Stimulated activated CD8-positive, alpha-beta memory T cell treated with anti-CD3 and anti-CD28 coated beads, Interleukin-15, amount 100 ng/mL, for 24 hours (primary cell): ENCODE results near the gene CDK8.
"Not testable (repeated sequence)": the region's sequence is repeated elsewhere in the genome, so short reads cannot be mapped to it uniquely, and the experiment has no call there.

Experiments
- DNase-seq: peaks from one replicate; pipeline ENCODE4 v3.0.0-alpha.2; 2020; ENCODE audit warnings: low read depth

CDK8 gene

DNA sequence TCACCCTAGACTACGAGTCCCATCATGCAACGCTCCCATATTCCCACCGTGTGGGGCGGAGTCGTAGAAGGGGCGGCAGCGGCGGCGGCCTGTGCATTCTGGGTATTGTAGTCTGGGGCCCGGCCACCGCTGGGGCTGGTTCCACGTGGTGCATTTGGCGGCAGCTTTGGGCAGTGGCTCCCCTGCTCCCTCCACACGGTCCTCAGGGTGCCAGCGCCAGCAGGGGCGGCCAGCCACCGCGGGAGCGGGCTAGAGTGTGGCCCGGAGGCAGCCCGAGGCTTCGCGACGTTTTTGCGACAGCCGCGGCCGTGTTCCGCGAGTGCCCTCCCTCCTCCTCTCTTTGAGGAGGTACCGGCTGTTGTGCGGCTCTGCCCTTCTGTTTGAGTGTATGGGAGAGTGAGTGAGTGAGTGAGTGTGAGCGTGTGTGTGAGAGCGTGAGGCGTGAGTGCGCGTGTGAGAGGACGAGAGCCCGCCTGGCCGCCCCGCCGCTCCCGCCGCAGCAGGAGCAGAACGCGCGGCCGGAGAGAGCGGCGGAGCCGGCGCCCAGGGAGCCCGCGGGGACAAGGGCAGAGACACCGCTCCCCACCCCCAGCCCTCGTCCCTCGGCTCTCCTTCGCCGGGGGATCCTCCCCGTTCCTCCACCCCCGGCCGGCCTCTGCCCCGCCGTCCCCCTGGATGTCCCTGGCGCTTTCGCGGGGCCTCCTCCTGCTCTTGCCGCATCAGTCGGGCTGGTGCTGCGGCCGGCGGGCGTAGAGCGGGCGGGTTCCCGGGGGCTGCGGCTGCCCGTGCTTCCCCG, at the start of gene CDK8:
TSS of gene CDK8 (plus strand) at position 343 of the 796 bp plus-strand sequence. CDS start 513 bp downstream, outside the sequence.
- peak; percentile 70 for DNase-seq

DNA sequence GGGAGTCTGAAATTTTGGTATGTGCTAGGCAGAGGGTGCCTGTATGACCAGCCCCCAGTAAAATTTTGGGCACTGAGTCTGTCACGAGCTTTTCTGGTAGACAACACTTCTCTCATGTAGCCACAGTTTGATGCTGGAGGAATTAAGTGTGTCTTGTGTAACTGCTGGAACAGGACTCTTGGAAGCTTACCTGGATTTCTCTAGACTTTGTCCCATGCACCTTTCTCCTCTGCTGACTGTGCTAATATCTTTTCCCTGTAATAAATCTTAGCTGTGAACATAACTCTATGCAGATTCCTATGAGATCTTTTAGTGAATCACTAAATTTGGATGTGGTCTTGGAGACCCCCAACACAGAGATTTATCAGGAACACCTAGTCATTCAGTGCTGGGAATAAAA, 45.6 kb upstream of the CDK8 start:
- DNase-seq, result no peak

DNA sequence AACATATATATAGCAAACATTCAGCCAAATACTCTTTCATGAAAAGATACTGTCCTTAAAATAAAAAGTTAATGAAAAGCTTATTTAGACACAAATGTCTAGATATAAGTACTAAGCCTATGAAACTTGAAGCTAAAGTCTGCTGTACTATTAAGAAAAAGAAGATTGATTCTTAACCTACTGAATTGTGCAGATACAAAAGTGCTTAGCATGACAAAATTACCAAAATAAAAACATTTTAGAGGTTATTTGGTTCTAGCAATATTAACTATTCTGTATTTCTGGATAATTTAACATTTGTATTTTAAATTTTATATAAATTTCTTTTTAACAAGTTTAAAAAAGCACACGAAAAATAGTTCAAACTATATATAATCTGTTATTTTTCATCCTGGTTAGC, 40.6 kb upstream of the CDK8 start:
- DNase-seq, result no peak

DNA sequence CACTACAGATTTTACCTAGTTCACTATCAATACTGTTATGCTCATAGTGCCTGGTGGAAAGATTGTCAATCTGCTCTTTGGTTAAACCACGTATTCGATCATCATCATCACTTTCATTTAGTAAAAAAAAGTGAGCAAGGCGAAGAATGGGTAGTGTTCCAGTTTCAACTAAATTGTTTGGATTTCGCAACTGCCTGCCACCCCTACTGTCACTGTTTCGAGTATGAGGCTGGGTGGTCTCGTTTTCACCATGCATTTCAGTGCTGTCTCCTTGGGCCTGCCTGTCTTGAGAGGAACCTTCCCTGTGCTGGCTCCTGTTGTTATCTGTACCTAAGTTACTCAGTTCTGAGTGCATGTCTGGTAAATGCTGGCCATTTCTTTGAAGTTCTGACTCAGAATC, 39.9 kb upstream of the CDK8 start:
- DNase-seq, result no peak

DNA sequence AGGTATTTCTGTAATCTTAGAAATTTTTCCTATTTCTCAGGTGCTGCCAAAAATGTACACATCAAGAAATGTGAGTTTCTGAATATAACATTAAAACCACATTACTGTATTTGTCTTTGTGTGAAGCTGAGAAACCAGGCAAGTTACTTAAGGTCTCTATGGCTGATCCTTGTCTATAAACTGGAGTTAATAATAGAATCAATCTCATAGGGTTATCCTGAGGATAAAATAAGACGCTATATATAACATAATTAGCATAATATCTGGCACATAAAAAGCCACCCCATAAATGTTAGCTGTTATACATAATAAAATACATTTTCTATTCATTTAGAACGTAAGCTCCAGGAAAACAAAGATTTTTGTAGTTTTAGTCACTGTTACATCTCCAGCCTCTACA, 37.9 kb upstream of the CDK8 start:
- no peak for DNase-seq

DNA sequence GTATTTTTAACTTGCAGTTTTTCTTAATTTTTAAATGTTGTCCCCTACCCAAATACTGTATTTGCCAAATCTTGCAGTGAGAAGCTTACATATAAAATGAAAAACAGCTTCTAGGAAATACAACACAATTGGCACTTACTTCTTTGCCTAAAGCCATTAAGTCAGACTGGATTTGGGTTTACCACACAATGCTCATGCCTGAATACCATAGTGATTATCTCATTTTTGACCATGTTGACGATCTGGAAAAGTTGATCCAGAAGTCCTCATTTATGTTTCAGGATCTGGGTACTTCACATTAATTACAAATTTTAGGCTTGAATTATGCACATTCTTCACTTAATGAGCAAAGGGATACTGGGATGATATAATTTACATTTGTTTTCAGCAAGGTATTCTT, 34.2 kb upstream of the CDK8 start:
- no peak for DNase-seq

DNA sequence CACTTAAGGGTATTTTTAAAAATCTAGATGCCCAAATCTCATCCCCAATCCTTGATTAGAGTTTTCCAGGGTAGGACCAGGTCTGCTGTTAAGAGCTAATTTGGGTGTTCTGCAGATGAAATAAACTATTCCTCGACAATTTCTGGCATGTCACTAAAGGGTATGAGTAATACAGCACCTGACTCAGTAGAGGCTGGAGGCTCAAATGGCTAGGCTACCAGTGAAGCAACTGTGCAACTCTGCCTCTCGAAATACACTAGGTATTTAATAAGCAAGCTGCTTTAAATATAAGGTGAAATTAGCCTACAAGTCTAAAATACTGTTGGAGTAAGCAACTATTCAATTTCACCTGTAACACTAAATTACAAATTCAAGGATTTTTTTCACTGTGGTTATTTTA, 33.4 kb upstream of the CDK8 start:
- no peak for DNase-seq

DNA sequence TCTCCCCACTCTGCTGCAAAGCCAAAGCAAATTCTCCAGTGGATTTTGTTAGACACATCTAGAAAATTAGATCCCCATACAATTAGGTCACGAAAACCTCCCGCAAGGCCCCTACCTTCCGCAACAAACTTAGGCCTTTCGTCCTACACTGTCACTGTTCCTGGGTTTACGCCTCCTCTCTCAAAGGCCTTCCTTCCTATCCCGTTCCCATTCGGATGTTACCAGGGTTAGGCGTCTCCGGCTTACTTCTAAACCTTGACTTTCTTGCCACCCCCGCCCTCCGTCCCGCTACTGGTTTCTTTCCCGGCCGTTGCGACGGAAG, 32.6 kb upstream of the CDK8 start:
- no peak for DNase-seq

DNA sequence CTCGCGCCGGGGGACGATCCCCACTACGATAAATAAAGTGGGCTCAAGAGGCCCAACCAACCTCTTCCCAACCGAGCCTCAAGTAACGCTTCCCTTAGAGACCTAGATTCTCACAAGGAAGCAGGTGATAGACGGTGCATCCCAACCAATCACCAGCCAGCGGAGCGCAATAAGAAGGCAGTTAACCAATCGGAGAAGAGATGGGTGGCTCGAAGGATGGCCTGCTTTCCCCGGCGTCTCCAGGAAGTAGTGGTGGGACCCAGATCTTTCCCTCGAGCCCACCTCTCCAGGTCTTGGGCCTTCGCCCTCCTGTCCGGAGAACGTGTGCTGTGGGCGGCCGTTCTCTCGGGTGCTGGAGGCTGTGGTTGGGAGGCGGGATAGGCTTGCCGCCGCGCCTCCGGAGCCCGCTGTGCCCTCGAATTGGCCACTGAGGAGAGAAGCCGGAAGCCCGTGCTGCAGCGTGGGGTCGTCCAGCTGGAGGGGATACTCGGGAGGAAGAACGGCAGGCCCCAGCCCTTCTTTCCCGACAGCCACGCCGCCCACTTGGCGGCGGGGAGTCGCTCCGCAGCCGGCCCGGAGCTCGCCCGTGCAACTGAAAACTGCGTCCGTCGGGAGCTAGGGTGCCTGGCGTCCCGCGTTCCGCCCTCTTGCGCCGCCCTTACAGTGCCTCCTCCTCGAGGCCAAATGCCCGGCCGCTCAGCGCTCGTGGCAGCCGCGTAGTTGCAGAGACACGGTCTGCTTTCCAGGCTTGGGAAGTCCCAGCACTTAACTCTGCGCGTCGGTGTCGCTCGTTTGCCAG, 32.0 kb upstream of the CDK8 start, which contains the start of gene RNF6:
TSS of gene RNF6 (minus strand) at position 594 of the 799 bp plus-strand sequence. CDS start 2,665 bp downstream, outside the sequence.
- peak; percentile 75 for DNase-seq

DNA sequence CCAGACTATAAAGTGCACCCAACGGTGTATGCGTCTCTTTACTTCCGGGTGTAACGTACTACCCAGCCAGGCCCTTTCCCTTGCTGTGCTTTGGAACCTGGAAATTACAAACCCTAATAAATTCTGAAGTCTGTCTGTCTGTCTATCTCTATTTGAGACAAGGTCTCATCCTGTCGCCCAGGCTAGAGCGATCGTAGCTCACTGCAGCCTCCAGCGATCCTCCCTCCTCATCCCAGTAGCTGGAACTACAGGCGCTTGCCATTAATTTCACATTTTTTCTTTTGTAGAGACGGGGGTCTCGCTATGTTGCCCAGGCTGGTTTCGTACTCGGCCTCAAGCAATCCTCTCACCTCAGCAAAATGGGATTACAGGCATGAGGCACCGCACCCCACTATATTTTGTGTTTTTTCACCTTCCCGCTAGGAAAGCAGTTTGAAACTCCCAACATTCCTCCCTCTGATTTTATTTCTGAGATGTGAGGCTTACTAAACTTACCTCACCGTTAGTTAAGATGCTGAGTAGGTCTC, 31.3 kb upstream of the CDK8 start:
- no peak for DNase-seq

DNA sequence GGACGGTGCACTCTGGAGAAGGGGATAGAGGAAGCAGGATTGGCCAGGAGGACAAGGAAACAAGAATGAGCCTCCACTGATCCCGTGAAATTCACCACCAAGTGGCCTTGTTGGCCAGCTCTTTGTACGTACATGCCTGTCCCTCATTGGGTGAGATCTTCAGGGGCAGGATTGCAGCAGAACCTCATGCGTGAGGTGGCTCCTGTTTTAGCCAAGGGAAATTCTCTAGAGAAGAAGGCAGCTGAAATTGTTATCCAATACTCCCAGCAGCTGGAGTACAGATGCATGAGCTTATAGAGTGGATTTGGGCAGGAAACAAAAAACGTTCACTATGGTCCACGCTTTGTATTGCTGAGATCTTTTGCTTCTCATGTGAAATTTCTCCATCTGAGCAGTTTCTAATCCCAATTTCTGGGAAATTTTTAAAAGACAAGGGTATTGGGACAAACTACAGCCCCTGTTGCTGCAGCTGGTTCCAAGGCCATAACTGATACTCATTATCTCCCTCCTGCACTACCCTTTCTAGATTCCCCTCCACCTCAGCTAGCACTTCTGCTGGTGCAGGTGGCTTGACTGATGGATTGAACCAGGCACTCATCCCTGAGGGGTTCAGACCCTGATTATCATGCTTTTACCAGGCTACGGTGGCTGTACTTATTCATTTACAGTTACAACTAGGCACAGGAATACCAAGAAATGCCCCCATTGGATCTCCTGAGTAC, 27.9 kb upstream of the CDK8 start:
- DNase-seq, result no peak

DNA sequence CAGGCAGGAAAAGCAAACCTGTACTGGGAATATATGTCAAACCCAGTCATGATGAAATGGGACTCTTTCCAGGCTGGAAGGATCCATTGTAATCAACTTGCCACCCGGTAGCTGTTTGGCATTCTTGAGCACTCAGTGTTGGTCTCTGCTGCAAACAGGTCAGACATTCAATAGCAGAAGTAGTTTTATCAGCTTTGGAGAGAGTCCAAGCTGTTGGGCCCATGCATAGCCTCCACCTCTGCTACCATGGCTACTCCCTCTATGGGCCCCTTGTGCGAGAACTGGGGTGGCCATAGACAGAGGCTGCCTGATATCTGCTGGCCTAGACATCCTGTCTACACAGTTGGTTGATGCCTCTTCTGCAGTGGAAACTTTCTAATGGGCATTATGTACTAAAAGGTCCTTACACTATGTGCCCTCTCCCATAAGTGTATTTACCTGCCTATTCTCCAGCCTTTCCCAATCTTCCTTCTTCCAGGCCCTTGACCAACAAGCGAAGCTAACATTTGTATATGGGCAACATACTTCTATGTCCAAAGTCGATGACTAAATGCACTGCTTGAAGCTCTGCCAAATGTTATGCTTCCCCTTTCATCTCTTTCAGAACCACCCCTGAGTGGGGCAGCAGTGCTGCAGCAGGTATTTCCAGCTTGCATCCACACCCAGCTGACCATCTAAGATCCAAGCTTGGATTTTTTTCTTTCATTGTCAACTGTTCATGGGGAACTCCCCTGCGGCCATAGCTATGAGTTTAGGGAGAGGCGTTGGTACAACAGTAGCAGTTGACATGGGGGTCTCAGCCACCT, 26.6 kb upstream of the CDK8 start:
- no peak for DNase-seq

DNA sequence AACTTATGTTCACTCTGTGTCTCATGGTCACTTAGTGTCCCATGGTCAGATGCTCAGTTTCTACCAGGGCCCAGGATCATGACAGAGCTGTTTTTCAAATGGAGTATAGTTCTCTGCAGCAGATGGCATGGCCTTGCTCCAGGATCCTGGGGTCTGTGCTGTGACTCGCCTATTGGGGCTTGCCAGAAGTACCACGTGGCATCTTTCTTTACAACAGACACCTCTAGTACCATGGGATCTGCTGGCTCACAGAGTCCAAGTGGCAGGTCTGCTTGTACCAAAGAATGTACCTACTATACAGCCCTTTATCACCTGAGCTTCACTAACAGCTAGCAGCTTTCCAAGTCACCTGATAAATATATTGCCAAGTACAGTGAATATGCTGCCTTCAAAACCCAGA, 25.8 kb upstream of the CDK8 start:
- DNase-seq, result no peak

DNA sequence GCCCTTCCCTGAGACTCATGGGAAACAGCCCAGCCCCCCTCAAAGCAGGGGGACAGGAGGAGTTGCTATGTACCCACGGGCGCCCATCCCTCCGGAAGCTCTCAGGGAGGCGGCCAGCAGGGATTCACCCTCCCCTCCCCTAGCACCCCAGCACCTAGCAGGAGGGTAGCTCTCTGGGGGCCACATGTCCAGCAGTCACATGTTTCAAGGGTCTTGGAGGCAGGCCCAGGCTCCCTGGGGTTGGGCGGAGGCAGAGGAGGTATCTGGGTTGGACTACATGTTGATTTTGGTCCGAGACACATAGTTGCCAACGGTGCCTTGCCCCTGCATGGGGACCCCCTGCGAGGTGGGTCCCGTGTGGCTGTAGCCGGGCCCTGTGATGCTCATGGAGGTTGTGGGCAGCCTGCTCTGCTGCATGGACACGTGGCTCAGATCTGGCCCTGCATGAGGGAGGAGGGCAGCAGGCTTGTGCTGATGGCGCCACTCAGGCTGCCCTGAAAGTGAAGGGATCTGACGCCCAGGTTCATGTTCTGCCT, 24.8 kb upstream of the CDK8 start:
- DNase-seq, result no peak

DNA sequence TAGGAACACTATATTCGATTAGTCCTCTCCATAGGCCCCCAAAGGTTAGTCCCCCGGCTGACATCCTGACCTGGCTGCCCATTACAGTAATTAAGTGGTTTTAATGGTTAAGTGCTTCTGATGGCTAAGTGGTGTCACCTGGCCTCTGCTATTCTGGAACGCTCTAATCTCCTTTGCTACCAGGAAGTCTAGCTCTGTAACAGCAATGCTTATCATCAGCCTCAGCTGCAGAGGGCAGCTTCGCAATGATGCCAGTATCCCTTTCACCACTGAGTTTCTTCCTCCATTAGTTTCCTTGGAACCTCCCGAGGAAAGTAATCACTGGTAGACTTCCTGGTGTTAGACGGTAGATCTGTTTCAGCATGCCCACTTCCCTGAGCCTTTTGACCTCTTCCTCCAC, 23.2 kb upstream of the CDK8 start:
- DNase-seq, result no peak

DNA sequence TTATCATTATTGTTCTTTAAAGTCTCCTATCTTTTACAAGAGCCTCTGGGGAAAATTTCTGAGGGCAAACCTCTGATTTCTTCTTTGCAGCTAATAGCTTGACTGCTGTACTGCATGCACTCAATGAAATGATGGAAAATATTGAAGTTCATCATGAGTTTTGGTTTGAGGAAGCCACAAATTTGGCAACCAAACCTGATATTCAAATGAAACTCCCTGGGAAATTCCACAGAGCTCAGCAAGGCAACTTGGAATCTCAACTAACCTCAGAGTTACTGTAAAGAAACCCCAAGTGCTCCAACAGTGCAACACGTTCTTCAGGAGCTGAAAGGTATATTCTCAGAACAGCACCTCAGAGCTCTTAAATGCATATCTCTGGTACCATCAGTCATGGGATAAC, 17.6 kb upstream of the CDK8 start:
- DNase-seq, result no peak

DNA sequence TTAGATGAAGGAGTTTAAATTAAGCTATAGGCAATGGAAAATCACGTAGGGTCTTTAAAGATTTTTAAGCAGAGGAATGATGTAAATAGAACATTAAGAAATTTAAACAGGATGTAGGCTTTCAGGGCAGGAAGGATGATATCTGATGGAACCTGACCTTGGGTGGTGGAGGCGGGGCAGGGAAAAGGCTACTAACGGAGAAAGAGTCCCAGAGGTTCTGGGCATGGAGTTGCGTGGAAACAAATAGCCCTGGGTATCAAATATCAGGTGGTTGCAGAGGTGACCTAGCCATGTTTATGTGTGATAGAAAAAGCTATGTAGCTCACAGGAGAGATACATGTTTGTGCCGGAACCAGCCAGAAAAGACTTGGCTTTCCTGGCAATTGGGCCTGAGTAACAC, 7.8 kb upstream of the CDK8 start:
- DNase-seq, result no peak

DNA sequence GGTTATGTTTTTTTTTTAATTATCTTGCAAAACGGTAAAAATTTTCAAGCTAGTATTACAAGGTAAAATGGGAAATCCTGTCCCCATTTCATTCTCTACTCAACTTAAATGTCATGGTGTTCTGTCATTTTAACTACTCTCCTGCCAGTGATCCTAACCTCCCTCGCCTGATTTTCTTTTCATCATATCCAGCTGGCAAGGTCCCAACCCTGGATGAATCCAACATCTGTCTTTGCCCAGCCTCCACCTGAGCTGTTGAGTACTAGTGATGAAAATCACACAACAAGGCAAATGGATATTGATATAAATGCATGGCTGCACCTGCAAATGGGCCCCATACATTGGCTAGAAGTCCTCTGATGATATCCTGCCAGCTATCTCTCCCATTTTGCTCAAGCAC, 6.9 kb upstream of the CDK8 start:
- no peak for DNase-seq

DNA sequence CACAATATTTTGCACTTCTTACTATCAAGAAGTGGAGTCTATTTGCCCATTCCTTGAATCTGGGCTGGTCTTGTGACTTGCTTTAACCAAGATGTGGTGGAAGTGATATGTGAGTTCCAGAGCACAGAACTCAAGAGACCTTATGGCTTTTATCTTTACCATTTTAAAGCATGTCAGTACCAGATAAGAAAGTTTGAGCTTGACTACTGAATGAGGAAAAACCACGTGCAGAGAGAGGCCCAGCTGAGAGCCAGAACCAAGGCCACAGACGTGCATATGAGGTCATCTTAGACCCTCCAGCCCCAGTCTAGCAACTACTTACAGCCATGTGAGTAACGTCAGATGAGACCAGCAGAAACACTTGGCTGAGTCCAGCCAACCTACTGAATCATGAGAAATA, 6.3 kb upstream of the CDK8 start:
- no peak for DNase-seq

DNA sequence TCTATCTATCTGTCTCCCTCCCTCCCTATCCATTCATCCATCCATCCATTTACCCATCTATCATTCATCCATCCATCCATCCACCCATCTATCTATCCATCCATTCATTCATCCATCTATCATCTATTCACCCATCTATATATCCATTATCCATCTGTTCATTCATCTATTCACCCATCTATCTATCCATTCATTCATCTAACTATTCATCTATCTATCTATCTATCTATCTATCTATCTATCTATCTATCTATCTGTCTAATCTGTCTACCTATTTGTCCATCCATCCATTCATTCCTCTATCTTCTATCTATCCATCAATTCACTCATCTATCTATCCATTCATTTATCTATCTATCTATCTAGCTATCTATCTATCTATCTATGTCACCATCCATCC, 4.4 kb upstream of the CDK8 start:
- DNase-seq, result no peak

DNA sequence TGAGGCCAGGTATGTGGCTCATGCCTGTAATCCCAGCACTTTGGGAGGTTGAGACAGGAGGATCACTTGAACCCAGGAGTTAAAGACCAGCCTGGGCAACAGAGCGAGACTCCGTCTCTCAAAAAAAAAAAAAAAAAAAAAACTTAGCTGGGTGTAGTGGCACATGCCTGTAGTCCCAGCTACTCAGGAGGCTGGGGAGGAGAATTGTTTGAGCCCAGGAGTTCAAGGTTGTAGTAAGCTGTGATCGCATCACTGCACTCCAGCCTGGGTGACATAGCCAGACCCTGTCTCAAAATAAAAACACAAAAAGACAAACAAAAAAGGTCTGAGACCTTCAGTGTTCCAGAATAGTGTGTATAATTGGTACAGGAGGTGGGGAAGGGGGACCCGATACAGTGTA, 1.9 kb upstream of the CDK8 start:
- not testable (repeated sequence) for DNase-seq
